SK-N-SH (cell line): ENCODE data around the gene ZCCHC14.
"Not testable (repeated sequence)": the region's sequence is repeated elsewhere in the genome, so short reads cannot be mapped to it uniquely, and the experiment has no call there.

Source experiments
- EZH2phosphoT487 ChIP-seq: fragments of 200-600 bp; sonication (generic); IDR thresholded peaks from 2 replicates; pipeline ENCODE4 v1.6.1; 2017; ENCODE audit warnings: low read depth, mixed run types, mild to moderate bottlenecking, antibody characterized with exemption, moderate library complexity, borderline replicate concordance
- SMC3 ChIP-seq: IDR thresholded peaks from 2 replicates; pipeline ENCODE4 v1.6.1; 2012; ENCODE audit warnings: low read depth, low read length, improper control_type of control experiment
- TAF1 ChIP-seq: IDR thresholded peaks from 2 replicates; pipeline ENCODE4 v1.6.1; 2012; ENCODE audit warnings: low read depth, mild to moderate bottlenecking, low read length, moderate library complexity, borderline replicate concordance
- TF ChIP-seq, protein P1 (sequence below): fragments of 200-600 bp; sonication (generic); IDR thresholded peaks from 2 replicates; pipeline ENCODE4 v1.6.1; 2017; ENCODE audit warnings: antibody characterized with exemption, mild to moderate bottlenecking, moderate library complexity
- TF ChIP-seq, protein P2 (sequence below): fragments of 150-350 bp; IDR thresholded peaks from 2 replicates; pipeline ENCODE4 v1.6.1; 2017; ENCODE audit warnings: antibody characterized with exemption, low read length, low read depth, borderline replicate concordance

DNA sequence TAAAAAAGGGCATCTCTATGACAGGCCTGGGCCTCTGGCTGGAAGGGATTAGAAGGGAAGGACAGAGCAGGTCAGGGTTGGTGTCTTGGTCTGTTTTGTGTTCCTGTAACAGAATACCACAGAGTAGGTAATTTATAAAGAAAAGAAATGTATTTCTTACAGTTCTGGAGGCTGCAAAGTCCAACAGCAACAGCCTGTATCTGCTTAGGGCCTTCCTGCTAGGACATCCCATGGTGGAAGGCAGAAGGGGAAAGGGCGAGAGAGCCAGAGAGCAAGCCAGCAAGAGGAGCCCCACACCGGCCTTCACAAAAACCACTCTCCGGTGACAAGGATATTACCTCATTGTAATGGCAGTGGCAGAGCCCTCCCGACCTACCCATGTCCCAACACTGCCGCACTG lies 11.1 kb downstream of the ZCCHC14 start:
- TF ChIP-seq, protein P1, sequence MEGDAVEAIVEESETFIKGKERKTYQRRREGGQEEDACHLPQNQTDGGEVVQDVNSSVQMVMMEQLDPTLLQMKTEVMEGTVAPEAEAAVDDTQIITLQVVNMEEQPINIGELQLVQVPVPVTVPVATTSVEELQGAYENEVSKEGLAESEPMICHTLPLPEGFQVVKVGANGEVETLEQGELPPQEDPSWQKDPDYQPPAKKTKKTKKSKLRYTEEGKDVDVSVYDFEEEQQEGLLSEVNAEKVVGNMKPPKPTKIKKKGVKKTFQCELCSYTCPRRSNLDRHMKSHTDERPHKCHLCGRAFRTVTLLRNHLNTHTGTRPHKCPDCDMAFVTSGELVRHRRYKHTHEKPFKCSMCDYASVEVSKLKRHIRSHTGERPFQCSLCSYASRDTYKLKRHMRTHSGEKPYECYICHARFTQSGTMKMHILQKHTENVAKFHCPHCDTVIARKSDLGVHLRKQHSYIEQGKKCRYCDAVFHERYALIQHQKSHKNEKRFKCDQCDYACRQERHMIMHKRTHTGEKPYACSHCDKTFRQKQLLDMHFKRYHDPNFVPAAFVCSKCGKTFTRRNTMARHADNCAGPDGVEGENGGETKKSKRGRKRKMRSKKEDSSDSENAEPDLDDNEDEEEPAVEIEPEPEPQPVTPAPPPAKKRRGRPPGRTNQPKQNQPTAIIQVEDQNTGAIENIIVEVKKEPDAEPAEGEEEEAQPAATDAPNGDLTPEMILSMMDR, result not testable (repeated sequence)
- not testable (repeated sequence) for TF ChIP-seq EZH2phosphoT487, TAF1, SMC3
- TF ChIP-seq, protein P2, sequence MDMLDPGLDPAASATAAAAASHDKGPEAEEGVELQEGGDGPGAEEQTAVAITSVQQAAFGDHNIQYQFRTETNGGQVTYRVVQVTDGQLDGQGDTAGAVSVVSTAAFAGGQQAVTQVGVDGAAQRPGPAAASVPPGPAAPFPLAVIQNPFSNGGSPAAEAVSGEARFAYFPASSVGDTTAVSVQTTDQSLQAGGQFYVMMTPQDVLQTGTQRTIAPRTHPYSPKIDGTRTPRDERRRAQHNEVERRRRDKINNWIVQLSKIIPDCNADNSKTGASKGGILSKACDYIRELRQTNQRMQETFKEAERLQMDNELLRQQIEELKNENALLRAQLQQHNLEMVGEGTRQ, result not testable (repeated sequence)
